Measurements from ENCODE around the gene STK10.

STK10 gene

DNA sequence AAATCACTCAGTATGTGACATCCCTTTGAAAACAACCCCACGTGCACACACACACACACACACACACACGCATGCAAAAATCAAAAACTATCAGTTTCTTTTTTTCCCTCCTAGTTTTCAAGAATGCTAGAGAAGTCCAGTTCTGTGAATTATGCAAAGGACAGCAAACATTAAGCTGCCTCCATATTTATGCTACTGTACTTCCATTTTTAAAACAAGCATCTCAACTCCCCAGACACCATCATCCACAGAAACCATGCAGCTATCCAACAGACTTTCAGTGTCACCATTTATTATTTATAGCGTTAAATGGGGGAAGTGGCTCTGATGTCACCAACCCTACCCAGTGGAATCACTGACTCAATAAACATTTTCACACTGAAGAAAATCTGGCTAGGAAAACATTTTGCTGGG is 183.2 kb downstream of the STK10 start:
- H3K4me3 ChIP-seq (ENCODE audit: low read depth, low read length) = peak overlapping the region; percentile 91
- no peak for DNase-seq (ENCODE audit: low read depth)

DNA sequence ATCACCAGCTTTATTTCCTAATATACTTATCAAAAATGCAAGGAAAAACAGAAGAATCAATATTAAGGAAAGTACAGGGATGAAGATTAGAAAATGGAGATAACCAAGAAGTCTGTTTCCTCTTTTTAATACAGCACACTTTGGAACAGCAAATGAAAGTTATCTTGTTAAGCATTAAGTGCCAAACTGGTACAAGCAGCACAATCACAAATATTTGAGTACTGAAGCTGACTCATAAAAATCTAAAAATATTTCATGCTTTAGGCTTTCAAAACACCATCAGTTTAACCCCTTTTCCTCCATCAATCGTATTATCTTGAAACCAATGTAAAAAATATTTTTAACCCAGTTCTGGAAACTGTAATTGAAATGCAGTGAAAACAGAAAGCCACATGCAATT is 184.3 kb downstream of the STK10 start:
- DNase-seq (ENCODE audit: low read depth) = no peak
- no peak overlapping the region for H3K4me3 ChIP-seq (ENCODE audit: low read depth, low read length)

DNA sequence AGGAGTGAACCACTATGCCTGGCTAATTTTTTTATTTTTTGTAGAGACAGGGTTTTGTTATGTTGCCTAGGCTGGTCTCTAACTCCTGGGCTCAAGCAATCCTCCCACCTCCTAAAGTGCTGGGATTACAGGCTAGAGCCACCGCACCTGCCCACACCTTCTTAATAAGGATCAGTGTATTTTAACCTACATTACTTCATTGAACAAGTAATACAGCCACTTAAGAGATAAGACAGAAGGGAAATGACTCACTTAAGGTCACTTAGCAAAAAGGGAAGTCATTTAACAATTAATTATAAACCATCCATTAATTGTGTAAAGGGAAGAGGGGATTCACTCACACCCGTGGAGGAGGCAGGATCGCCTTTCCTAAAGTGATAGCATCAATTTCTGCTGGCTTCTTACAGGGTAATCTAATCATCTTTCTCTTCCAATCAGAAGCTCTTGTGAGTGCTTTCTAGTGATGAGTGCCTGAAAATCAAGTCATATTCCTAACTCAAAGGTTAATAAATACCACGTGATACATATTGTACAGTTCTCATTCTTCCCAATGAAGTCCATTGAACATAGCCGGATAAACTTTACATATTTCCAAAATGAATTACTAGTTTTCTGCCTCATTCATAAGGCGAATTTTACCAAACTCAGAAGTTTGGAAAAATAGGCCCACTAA is 185.0 kb downstream of the STK10 start:
- no peak overlapping the region for H3K4me3 ChIP-seq (ENCODE audit: low read depth, low read length)
- DNase-seq (ENCODE audit: low read depth) = no peak

DNA sequence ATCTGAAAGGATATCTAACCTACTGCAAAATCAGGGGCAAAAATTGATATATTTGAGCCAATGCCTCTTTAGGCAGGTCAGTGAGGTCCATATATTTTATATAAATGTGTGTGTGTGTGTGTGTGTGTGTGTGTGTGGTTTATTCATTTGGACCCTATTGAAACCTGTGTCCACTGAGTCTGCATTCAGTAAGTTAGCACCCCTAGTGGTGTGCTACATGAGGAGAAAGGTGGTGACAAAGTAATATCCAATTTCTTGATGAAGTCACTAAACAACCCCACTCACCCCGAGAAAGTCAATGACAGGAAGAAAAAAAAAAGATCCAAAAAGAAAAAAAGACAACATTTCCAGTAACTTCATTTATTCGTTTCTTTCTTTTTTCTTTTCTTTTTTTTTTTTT is 185.7 kb downstream of the STK10 start:
- no peak overlapping the region for H3K4me3 ChIP-seq (ENCODE audit: low read depth, low read length)
- DNase-seq (ENCODE audit: low read depth) = no peak

DNA sequence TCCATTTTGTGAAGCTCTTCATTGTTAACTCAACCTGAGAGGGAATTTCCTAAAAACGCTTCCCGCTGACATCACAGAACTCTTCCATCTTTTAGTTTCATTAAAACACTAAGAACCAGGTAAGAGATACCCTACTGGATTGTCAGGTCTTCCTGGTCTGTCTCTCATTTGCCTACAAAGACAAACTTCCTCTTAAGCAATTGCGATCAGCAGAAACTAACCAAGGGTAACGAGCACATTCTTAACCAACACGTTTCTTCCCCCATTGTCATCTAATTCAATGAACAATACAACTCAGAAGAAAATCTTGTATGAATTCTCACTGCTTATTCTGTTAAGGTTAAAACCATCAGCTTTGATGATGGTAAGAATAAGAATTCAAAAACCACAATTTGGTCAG is 188.1 kb downstream of the STK10 start:
- H3K4me3 ChIP-seq (ENCODE audit: low read depth, low read length) = no peak overlapping the region

DNA sequence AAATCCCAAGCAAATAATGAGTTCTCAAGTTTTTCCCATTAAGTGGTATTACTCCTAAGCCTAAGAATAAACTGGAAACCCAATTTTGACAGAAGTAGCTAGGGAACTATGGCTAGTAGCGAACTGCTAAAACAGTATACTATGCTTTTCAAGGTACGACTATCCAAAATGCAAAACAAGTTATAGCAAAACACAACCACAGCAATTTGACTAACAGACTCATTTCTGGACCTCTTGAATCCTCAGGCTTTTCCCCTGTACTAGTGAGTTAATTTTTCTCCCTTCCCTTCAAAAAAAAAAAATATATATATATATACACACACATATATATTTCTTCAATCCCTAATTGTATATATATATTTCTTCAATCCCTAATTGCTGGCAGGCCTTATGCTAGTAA is 188.9 kb downstream of the STK10 start:
- no peak for DNase-seq (ENCODE audit: low read depth)
- H3K4me3 ChIP-seq (ENCODE audit: low read depth, low read length) = no peak overlapping the region

More for the DNA sequence above, 188.1 kb downstream of the STK10 start:
- no peak for DNase-seq (ENCODE audit: low read depth)

DNA sequence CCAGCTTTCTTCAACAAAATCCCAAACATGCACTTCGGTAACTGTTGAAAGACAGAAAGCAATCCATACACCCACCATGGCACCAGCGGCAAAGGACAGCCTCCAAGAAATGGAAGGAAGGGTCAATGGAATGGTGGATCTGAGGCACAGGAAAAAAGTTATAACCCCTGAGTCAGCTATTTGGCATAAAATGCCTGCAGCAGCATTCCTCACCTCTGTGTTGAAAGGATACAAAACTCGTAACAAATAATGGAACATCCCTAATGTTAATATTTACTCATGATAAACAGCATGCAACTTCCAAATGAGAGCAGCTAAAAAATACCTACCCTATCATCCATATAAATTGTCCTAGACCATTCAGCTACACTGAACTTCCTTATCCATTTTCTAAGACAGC is 191.0 kb downstream of the STK10 start:
- no peak for DNase-seq (ENCODE audit: low read depth)
- no peak overlapping the region for H3K4me3 ChIP-seq (ENCODE audit: low read depth, low read length)

DNA sequence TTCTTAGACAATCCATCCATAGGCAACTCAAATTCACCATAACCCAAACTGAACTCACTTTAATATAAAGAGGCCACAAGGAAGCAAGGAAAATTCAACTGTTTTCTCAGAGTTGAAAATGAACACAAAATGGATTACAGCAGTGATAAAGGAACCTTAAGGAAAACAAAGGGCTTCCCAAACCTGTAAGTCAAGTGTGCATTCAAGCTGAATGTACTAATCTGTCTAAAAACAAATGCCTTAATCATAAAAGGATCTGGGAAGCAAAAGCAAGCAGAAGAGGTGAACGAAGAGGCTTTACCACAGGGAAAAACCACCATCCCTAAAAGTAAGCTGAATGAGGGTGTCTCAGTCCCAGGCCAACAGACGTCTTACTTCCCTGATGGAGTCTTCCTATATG is 195.2 kb downstream of the STK10 start:
- H3K4me3 ChIP-seq (ENCODE audit: low read depth, low read length) = no peak overlapping the region
- no peak for DNase-seq (ENCODE audit: low read depth)

DNA sequence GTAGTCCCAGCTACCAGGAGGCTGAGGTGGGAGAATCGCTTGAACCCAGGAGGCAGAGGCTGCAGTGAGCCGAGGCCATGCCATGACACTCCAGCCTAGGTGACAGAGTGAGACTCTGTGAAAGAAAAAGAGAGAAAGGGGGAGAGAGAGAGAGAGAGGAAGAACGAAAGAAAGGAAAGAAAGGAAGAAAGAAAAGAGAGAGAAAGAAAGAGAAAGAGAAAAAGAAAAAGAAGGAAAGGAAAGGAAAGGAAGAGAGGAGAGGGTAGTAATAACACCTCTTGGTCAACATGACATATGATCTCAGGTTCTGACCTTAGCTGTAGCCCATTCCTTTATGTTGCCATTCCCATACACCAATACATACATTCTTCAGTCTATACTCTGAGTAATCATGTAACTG is 195.7 kb downstream of the STK10 start:
- no peak for DNase-seq (ENCODE audit: low read depth)
- H3K4me3 ChIP-seq (ENCODE audit: low read depth, low read length) = no peak overlapping the region

Data from skeletal muscle cell (primary cell).